Measurements from ENCODE around the gene PTPRA.
"Not testable (repeated sequence)": the region's sequence is repeated elsewhere in the genome, so short reads cannot be mapped to it uniquely, and the experiment has no call there.

PTPRA gene

GRCh38 chr20:3013771-3014170, 140.5 kb downstream of the PTPRA start:
- Histone ChIP-seq H3K27me3 (no peaks in the 10 kb centered on the region), H3K36me3 (peaks cover 70 to 95% (median 82%) of the 10 kb centered on the region in 11 experiments), H3K4me3 (no peak overlapping the region), H3K9me3 (replicated peaks in 1 of 11) (peaks cover 11 to 23% (median 20%) of the 10 kb centered on the region in 11 experiments; a peak in 21 of 22 replicates), H3K27ac (no peak overlapping the region), H3K9ac (no peak overlapping the region), H4K20me1 (no peaks in the 10 kb centered on the region; a peak in 1 of 22 replicates), H3K4me1 (no peaks in the 10 kb centered on the region), H3K4me2 (no peak overlapping the region)
- no peak for TF ChIP-seq Cebpa-rat (IDR thresholded peaks at IDR 0.05)

DNA sequence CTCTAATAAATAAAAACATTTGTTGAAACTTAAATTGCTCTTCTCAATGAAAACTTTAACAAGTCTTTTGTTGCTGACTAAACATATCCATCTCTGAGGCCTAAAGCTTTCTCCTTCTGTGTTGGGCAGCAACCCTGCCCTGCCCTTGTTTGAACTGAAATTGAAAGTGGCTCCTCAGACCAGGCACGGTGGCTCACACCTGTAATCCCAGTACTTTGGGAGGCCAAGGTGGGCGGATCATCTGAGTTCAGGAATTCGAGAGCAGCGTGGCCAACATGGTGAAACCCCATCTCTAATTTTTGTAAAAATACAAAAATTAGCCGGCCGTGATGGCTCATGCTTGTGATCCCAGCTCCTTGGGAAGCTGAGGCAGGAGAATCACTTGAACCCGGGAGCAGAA, 140.9 kb downstream of the PTPRA start:
- Histone ChIP-seq H4K20me1 (no peaks in the 10 kb centered on the region; a peak in 1 of 22 replicates), H3K27ac (no peak overlapping the region), H3K4me3 (no peak overlapping the region), H3K27me3 (no peaks in the 10 kb centered on the region), H3K4me2 (no peak overlapping the region), H3K36me3 (peaks cover 66 to 91% (median 78%) of the 10 kb centered on the region in 11 experiments), H3K9me3 (replicated peaks in 1 of 11) (peaks cover 11 to 27% (median 20%) of the 10 kb centered on the region in 11 experiments; a peak in 21 of 22 replicates), H3K4me1 (no peaks in the 10 kb centered on the region), H3K9ac (no peak overlapping the region)
- no peak for TF ChIP-seq Cebpa-rat (IDR thresholded peaks at IDR 0.05)

DNA sequence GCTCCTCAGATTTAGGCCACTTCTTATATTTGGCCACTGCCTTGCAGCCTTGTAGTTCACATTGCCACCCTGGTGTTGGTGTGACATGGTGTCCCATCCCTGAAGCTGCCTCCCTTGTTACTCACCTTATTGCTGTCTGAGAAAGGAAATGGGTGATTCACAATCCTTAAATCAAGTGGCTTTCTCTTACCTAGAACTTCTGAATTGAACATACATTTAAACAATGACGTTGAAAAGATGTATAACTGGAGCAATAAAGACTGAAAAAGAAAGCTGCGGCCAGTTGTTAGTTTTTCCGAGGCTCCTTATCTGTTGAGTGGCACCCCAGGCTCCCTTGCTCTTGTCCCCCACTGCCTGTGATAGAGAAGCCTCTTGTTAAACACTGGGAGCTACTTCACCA, 141.4 kb downstream of the PTPRA start:
- Histone ChIP-seq H4K20me1 (no peaks in the 10 kb centered on the region; a peak in 1 of 22 replicates), H3K27ac (no peak overlapping the region), H3K4me1 (no peaks in the 10 kb centered on the region), H3K9ac (no peak overlapping the region), H3K27me3 (no peaks in the 10 kb centered on the region), H3K36me3 (peaks cover 61 to 86% (median 73%) of the 10 kb centered on the region in 11 experiments), H3K9me3 (replicated peaks in 1 of 11) (peaks cover 11 to 30% (median 20%) of the 10 kb centered on the region in 11 experiments; a peak in 21 of 22 replicates), H3K4me3 (no peak overlapping the region), H3K4me2 (no peak overlapping the region)
- no peak for TF ChIP-seq Cebpa-rat (IDR thresholded peaks at IDR 0.05)

DNA sequence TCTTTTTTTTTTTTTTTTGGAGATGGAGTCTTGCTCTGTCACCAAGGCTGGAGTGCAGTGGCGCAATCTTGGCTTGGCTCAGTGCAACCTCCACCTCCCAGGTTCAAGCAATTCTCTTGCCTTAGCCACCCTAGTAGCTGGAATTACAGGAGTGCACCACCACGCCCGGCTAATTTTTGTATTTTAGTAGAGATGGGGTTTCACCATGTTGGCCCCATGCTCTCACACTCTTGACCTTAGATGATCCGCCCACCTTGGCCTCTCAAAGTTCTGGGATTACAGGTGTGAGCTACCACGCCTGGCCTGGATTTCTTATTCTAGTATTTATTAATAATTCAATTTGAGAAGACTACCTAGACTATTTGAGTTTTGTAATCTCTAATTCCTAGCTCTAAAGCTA, 142.0 kb downstream of the PTPRA start:
- H3K4me2 ChIP-seq, H3K27me3 ChIP-seq, H3K4me3 ChIP-seq, H4K20me1 ChIP-seq, H3K9ac ChIP-seq, H3K4me1 ChIP-seq, H3K27ac ChIP-seq: not testable (repeated sequence)
- peaks cover 11 to 30% (median 20%) of the 10 kb centered on the region in 11 experiments; a peak in 21 of 22 replicates for H3K9me3 ChIP-seq (replicated peaks in 1 of 11)
- H3K36me3 ChIP-seq = peaks cover 57 to 81% (median 68%) of the 10 kb centered on the region in 11 experiments

DNA sequence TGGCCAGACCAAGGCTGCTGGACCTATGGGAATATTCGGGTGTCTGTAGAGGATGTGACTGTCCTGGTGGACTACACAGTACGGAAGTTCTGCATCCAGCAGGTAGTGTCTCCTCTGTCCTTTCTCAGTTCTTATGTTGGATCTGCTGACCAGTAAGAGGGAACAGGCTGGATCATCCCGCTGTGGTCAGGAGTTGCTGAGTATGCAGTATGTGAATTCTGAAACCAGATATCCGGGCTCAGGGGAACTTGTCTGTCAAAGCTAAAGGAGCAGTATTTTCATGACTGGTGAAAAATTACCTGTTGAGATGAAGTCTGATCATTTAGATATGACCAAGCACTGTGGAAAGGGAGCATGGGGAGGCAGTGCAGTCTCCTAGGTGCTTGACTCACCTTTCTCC, 148.0 kb downstream of the PTPRA start:
- peaks cover 0 to 16% (median 10%) of the 10 kb centered on the region in 10 experiments; a peak in 9 of 20 replicates for H3K4me1 ChIP-seq
- no peak overlapping the region; a peak in 1 of 22 replicates for H3K9ac ChIP-seq
- no peak overlapping the region for H3K4me3 ChIP-seq
- no peak overlapping the region for H3K27ac ChIP-seq
- peaks cover 11 to 26% (median 16%) of the 10 kb centered on the region in 11 experiments; a peak in 21 of 22 replicates for H3K9me3 ChIP-seq (replicated peaks in 1 of 11)
- H3K36me3 ChIP-seq = peaks cover 68 to 84% (median 77%) of the 10 kb centered on the region in 11 experiments
- peak overlapping the region in 5 of 11 experiments; percentile 9 to 63 (median 53); a peak in 8 of 22 replicates for H3K4me2 ChIP-seq
- peaks cover 0 to 7% (median 0%) of the 10 kb centered on the region in 11 experiments; a peak in 1 of 22 replicates for H4K20me1 ChIP-seq
- no peak for TF ChIP-seq Cebpa-rat (IDR thresholded peaks at IDR 0.05)
- H3K27me3 ChIP-seq = no peaks in the 10 kb centered on the region

DNA sequence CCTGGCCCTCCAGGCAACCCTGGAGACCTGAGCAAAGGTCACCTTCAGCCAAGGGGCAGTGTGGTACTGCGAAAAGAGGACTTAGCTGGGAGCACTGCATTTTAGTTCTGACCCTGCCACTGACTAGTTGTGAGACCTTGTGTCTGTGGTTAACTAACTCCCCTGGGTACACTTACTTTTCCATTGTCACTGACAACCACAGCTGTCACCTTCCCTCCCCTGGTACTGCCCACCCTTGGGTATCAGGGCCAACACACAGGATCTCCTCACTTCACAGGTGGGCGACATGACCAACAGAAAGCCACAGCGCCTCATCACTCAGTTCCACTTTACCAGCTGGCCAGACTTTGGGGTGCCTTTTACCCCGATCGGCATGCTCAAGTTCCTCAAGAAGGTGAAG, 148.5 kb downstream of the PTPRA start:
- H3K27ac ChIP-seq = no peak overlapping the region
- H3K9ac ChIP-seq = no peak overlapping the region; a peak in 1 of 22 replicates
- H3K36me3 ChIP-seq = peaks cover 68 to 84% (median 77%) of the 10 kb centered on the region in 11 experiments
- H3K4me3 ChIP-seq = no peak overlapping the region
- H4K20me1 ChIP-seq = peaks cover 0 to 7% (median 0%) of the 10 kb centered on the region in 11 experiments; a peak in 1 of 22 replicates
- peaks cover 0 to 16% (median 10%) of the 10 kb centered on the region in 10 experiments; a peak in 9 of 20 replicates for H3K4me1 ChIP-seq
- peaks cover 10 to 22% (median 13%) of the 10 kb centered on the region in 11 experiments; a peak in 21 of 22 replicates for H3K9me3 ChIP-seq (replicated peaks in 1 of 11)
- H3K27me3 ChIP-seq = no peaks in the 10 kb centered on the region
- no peak for TF ChIP-seq Cebpa-rat (IDR thresholded peaks at IDR 0.05)
- peak overlapping the region in 4 of 11 experiments; percentile 48 to 63 (median 54); a peak in 7 of 22 replicates for H3K4me2 ChIP-seq

DNA sequence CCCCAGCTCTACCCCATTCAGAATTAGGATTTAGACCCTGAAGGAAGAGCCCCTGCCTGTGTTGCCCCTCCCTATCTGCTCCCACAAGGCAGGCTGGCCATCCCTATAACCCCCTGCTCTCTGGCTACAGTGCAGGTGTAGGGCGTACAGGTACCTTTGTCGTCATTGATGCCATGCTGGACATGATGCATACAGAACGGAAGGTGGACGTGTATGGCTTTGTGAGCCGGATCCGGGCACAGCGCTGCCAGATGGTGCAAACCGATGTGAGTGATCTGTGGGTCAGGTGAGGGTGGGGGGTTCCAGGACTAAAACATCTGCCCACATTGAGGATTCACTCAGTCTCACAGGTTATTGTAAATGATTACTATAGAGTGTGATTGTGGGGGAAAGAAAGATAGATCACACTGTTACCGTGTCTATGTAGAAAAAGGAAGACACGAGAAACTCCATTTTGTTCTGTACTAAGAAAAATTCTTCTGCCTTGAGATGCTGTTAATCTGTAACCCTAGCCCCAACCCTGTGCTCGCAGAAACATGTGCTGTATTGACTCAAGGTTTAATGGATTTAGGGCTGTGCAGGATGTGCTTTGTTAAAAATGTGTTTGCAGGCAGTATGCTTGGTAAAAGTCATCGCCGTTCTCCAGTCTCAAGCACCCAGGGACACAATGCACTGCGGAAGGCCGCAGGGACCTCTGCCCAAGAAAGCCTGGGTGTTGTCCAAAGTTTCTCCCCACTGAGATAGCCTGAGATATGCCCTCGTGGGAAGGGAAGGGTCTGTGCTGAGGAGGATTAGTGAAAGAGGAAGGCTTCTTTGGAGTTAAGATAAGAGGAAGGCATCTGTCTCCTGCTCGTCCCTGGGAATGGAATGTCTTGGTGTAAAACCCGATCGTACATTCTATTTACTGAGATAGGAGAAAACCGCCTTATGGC, 149.5 kb downstream of the PTPRA start:
- H3K27me3 ChIP-seq, H3K9ac ChIP-seq, H3K4me2 ChIP-seq, H3K4me3 ChIP-seq, H3K27ac ChIP-seq: not testable (repeated sequence)
- peaks cover 2 to 11% (median 3%) of the 10 kb centered on the region in 11 experiments; a peak in 21 of 22 replicates for H3K9me3 ChIP-seq (replicated peaks in 1 of 11)
- H3K36me3 ChIP-seq = peaks cover 68 to 84% (median 77%) of the 10 kb centered on the region in 11 experiments
- H3K4me1 ChIP-seq = peaks cover 0 to 16% (median 10%) of the 10 kb centered on the region in 10 experiments; a peak in 9 of 20 replicates
- H4K20me1 ChIP-seq = peaks cover 0 to 13% (median 0%) of the 10 kb centered on the region in 11 experiments; a peak in 3 of 22 replicates

DNA sequence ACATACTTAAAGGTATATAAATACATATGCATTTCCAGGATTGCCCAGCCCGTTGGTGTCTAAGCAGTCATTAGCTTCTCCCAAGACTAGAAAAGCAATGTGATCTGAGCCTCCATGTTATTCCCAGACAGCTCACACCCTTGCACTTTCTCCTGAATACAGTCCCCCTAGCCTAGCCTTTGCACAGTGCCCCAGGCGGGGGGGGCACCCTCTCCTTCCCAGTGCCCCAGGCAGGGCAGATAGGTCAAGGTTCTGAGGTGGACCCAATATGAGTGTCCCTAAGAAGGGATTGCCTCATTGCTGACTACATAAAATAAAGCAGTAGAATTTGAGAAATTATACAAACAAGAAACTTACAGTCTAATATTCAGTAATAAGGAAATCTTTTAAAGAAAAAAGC, 154.7 kb downstream of the PTPRA start:
- Histone ChIP-seq H3K4me2 (no peak overlapping the region), H3K4me3 (no peak overlapping the region), H3K36me3 (peaks cover 91 to 100% (median 98%) of the 10 kb centered on the region in 11 experiments), H4K20me1 (peaks cover 0 to 13% (median 0%) of the 10 kb centered on the region in 11 experiments; a peak in 3 of 22 replicates), H3K9me3 (replicated peaks in 1 of 11) (no peaks in the 10 kb centered on the region), H3K9ac (no peak overlapping the region), H3K4me1 (no peaks in the 10 kb centered on the region), H3K27ac (no peak overlapping the region), H3K27me3 (no peaks in the 10 kb centered on the region)
- TF ChIP-seq Cebpa-rat (IDR thresholded peaks at IDR 0.05) = no peak

DNA sequence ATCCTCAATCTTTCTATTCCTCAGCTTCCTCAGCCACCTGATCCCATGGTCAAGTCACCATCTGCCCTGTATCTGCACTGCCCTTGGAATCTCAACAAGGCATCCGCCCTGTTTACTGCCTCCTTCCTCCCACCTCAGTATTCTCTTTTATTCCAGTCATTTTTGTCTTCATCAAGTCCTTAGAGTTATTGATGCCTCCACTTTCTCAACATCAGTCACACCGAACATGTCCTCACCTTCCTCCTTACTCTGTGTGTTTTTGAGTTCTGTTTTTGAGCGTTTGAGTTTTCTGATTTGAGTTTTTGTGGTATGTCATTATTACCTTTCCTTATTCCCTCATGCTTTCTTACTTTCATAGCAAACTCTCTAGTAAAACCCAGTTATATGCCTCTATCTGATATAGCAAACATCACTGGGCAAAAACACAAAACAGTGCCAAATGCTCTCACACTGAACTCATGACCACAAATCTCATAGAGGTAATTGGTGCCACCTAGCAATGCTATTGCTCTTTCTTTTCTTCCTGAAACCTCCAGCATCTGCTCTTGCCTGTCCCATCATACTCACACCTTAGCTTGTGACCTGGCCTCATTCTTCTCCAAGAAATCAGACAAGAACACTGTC, 158.4 kb downstream of the PTPRA start:
- Histone ChIP-seq H3K36me3 (peaks cover 91 to 100% (median 99%) of the 10 kb centered on the region in 11 experiments), H3K9me3 (replicated peaks in 1 of 11) (no peaks in the 10 kb centered on the region), H3K4me3 (no peak overlapping the region), H4K20me1 (peaks cover 0 to 20% (median 0%) of the 10 kb centered on the region in 11 experiments; a peak in 3 of 22 replicates), H3K9ac (no peak overlapping the region), H3K4me1 (no peaks in the 10 kb centered on the region), H3K4me2 (no peak overlapping the region), H3K27ac (no peak overlapping the region), H3K27me3 (no peaks in the 10 kb centered on the region)
- TF ChIP-seq Cebpa-rat (IDR thresholded peaks at IDR 0.05) = no peak

All from BLaER1 treated with 17β-estradiol and CSF1 and Interleukin-3, amounts not matched to agents 10 nM and 100 nM (cell line).